ENCODE results near the gene CALU.

CALU gene

GRCh38 chr7:128743112-128743772, 4.1 kb downstream of the CALU start:
- Histone ChIP-seq H3K4me1 (ENCODE audit: control insufficient read depth, insufficient read depth, low read length) (peaks cover 3% of the 10 kb centered on the region), H3K36me3 (ENCODE audit: control insufficient read depth in 2 of 2, insufficient read depth in 1 of 2, low read length in 2 of 2) (peaks cover 2 to 8% of the 10 kb centered on the region in 2 experiments; a peak in 2 of 3 replicates), H3K27ac (ENCODE audit: extremely low read depth, low read depth, low read length) (no peak overlapping the region), H3K4me3 (ENCODE audit: low read depth, low read length) (no peak overlapping the region), H3K9me3 (ENCODE audit: control insufficient read depth, insufficient read depth, low read depth, low read length) (no peaks in the 10 kb centered on the region)
- ChIA-PET POLR2A (interaction anchor here (0.7 kb wide), 1 partner anchor 346 kb away, joined by 3 read pairs; no protein-coding TSS in a partner anchor), CTCF (no interaction called here)
- TF ChIP-seq ZNF362 (tag by site-specific recombination; IDR thresholded peaks at IDR 0.05) (peak; percentile 78; the same call in 1 of the 2 replicates), ZNF600 (tag by site-specific recombination; IDR thresholded peaks at IDR 0.05) (0 out of 2 replicates have a peak, but pooled peaks have one; percentile 34), OSR2 (tag by site-specific recombination; IDR thresholded peaks at IDR 0.05) (peak; percentile 39; the same call in 1 of the 2 replicates), ZNF146 (tag by site-specific recombination; IDR thresholded peaks at IDR 0.05) (no peak), ZNF544 (tag by site-specific recombination; IDR thresholded peaks at IDR 0.05) (no peak)
- TF ChIP-seq, protein P1, sequence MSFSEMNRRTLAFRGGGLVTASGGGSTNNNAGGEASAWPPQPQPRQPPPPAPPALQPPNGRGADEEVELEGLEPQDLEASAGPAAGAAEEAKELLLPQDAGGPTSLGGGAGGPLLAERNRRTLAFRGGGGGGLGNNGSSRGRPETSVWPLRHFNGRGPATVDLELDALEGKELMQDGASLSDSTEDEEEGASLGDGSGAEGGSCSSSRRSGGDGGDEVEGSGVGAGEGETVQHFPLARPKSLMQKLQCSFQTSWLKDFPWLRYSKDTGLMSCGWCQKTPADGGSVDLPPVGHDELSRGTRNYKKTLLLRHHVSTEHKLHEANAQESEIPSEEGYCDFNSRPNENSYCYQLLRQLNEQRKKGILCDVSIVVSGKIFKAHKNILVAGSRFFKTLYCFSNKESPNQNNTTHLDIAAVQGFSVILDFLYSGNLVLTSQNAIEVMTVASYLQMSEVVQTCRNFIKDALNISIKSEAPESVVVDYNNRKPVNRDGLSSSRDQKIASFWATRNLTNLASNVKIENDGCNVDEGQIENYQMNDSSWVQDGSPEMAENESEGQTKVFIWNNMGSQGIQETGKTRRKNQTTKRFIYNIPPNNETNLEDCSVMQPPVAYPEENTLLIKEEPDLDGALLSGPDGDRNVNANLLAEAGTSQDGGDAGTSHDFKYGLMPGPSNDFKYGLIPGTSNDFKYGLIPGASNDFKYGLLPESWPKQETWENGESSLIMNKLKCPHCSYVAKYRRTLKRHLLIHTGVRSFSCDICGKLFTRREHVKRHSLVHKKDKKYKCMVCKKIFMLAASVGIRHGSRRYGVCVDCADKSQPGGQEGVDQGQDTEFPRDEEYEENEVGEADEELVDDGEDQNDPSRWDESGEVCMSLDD (tag by site-specific recombination; IDR thresholded peaks at IDR 0.05): no peak
- TF ChIP-seq, protein P2, sequence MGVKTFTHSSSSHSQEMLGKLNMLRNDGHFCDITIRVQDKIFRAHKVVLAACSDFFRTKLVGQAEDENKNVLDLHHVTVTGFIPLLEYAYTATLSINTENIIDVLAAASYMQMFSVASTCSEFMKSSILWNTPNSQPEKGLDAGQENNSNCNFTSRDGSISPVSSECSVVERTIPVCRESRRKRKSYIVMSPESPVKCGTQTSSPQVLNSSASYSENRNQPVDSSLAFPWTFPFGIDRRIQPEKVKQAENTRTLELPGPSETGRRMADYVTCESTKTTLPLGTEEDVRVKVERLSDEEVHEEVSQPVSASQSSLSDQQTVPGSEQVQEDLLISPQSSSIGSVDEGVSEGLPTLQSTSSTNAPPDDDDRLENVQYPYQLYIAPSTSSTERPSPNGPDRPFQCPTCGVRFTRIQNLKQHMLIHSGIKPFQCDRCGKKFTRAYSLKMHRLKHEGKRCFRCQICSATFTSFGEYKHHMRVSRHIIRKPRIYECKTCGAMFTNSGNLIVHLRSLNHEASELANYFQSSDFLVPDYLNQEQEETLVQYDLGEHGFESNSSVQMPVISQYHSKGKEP (tag by site-specific recombination; IDR thresholded peaks at IDR 0.05): no peak
- TF ChIP-seq, protein P3, sequence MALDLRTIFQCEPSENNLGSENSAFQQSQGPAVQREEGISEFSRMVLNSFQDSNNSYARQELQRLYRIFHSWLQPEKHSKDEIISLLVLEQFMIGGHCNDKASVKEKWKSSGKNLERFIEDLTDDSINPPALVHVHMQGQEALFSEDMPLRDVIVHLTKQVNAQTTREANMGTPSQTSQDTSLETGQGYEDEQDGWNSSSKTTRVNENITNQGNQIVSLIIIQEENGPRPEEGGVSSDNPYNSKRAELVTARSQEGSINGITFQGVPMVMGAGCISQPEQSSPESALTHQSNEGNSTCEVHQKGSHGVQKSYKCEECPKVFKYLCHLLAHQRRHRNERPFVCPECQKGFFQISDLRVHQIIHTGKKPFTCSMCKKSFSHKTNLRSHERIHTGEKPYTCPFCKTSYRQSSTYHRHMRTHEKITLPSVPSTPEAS (tag by site-specific recombination; IDR thresholded peaks at IDR 0.05): no peak

DNA sequence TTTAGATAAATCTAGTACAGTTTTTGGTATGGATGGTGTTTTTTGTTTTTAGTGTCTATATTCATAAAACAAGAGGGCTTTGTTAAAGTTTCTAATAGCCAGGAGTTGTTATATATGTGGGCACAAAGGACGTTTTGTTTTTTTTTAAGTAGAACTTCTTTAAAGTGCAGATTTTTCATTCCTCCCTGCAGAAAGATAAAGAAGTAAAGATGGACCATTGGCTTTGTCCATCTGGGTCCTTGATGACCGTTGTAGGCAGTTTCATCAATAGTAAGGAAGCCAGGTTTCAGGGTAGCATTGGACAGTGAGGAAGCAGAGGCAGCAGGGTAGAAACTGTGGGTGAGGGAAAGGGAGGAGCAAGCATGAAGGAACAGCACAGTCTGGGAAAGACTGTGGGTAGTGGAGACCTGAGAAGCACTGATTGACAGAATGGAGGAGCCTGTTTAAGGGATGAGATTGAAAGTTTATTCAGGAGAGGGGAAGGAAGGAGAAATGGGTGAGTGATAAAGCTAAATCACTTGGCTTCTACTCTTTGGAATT, 5.3 kb downstream of the CALU start:
- H3K27ac ChIP-seq (ENCODE audit: extremely low read depth, low read depth, low read length): no peak overlapping the region
- H3K9me3 ChIP-seq (ENCODE audit: control insufficient read depth, insufficient read depth, low read depth, low read length): no peaks in the 10 kb centered on the region
- H3K36me3 ChIP-seq (ENCODE audit: control insufficient read depth in 2 of 2, insufficient read depth in 1 of 2, low read length in 2 of 2): peaks cover 7 to 20% of the 10 kb centered on the region in 2 experiments; a peak in 2 of 3 replicates
- H3K4me1 ChIP-seq (ENCODE audit: control insufficient read depth, insufficient read depth, low read length): no peaks in the 10 kb centered on the region; the same call in 1 of the 2 replicates
- TF ChIP-seq ZBTB7A (tag by site-specific recombination; IDR thresholded peaks at IDR 0.05; ENCODE audit: low read depth) (no peak), BCL11B (tag by site-specific recombination; IDR thresholded peaks at IDR 0.05; ENCODE audit: low read depth) (no peak), ZNF341 (tag by site-specific recombination; IDR thresholded peaks at IDR 0.05; ENCODE audit: low read depth) (peak; percentile 81), ZNF624 (tag by site-specific recombination; IDR thresholded peaks at IDR 0.05) (no peak)
- POLR2A ChIA-PET: no interaction called here
- no peak overlapping the region for H3K4me3 ChIP-seq (ENCODE audit: low read depth, low read length)
- CTCF ChIA-PET: interaction anchor here (0.6 kb wide), 1 partner anchor 26 kb away, joined by 3 read pairs; no protein-coding TSS in a partner anchor

- H3K9me3 ChIP-seq (ENCODE audit: control insufficient read depth, insufficient read depth, low read depth, low read length): no peaks in the 10 kb centered on the region
- peaks cover 12 to 31% of the 10 kb centered on the region in 2 experiments for H3K36me3 ChIP-seq (ENCODE audit: control insufficient read depth in 2 of 2, insufficient read depth in 1 of 2, low read length in 2 of 2)
- no peak overlapping the region for H3K4me3 ChIP-seq (ENCODE audit: low read depth, low read length)
- H3K27ac ChIP-seq (ENCODE audit: extremely low read depth, low read depth, low read length): no peak overlapping the region
- POLR2A ChIA-PET: no interaction called here
- CTCF ChIA-PET: no interaction called here
- H3K4me1 ChIP-seq (ENCODE audit: control insufficient read depth, insufficient read depth, low read length): no peaks in the 10 kb centered on the region; the same call in 1 of the 2 replicates
- no peak for TF ChIP-seq ZFP3 (tag by site-specific recombination; IDR thresholded peaks at IDR 0.05; ENCODE audit: low read depth)
- TF ChIP-seq ZBTB26 (tag by site-specific recombination; optimal IDR thresholded peaks at IDR 0.05): no peak
- TF ChIP-seq ZNF473 (tag by site-specific recombination; IDR thresholded peaks at IDR 0.05): no peak
- no peak for TF ChIP-seq ZNF114 (tag by site-specific recombination; IDR thresholded peaks at IDR 0.05)
- no peak for TF ChIP-seq ZBTB17 (tag by site-specific recombination; IDR thresholded peaks at IDR 0.05)
- TF ChIP-seq EGR2 (tag by site-specific recombination; IDR thresholded peaks at IDR 0.05; ENCODE audit: low read depth): no peak
Measured at GRCh38 chr7:128745706-128746105, 6.5 kb downstream of the CALU start.
